Measurements from ENCODE around the gene TBKBP1.
A peak's percentile ranks its signal among the peaks of the same experiment; 100 is the strongest.

DNA sequence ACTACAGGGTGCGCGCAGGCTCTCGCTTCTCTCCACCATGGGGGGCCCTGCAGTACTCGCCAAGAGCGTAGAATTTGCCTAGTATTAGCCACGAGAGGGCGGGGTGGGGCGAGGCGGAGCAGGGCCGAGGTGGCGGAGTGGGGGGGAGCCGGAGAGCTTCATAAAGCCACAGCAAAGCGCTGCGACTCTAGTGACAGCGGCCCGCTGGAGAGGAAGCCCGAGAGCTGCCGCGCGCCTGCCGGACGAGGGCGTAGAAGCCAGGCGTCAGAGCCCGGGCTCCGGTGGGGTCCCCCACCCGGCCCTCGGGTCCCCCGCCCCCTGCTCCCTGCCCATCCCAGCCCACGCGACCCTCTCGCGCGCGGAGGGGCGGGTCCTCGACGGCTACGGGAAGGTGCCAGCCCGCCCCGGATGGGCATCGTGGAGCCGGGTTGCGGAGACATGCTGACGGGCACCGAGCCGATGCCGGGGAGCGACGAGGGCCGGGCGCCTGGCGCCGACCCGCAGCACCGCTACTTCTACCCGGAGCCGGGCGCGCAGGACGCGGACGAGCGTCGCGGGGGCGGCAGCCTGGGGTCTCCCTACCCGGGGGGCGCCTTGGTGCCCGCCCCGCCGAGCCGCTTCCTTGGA, 39.2 kb downstream of the TBKBP1 start, which contains the start of gene TBX21:
- TF ChIP-seq, protein P1, sequence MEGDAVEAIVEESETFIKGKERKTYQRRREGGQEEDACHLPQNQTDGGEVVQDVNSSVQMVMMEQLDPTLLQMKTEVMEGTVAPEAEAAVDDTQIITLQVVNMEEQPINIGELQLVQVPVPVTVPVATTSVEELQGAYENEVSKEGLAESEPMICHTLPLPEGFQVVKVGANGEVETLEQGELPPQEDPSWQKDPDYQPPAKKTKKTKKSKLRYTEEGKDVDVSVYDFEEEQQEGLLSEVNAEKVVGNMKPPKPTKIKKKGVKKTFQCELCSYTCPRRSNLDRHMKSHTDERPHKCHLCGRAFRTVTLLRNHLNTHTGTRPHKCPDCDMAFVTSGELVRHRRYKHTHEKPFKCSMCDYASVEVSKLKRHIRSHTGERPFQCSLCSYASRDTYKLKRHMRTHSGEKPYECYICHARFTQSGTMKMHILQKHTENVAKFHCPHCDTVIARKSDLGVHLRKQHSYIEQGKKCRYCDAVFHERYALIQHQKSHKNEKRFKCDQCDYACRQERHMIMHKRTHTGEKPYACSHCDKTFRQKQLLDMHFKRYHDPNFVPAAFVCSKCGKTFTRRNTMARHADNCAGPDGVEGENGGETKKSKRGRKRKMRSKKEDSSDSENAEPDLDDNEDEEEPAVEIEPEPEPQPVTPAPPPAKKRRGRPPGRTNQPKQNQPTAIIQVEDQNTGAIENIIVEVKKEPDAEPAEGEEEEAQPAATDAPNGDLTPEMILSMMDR (conservative IDR thresholded peaks at IDR 0.05 in 1 of 2, IDR thresholded peaks at IDR 0.05 in 1 of 2; ENCODE audit: extremely low read depth in 1 of 2, insufficient read depth in 1 of 2, low read depth in 1 of 2, low read length in 2 of 2), result peak in 1 of 2 donors; percentile 14
- TF ChIP-seq EZH2 (IDR thresholded peaks at IDR 0.05; ENCODE audit: borderline replicate concordance, low read length), result no peak
